22Rv1 (cell line): ENCODE measurements around the gene RASGEF1B.
"Not testable (repeated sequence)": the region's sequence is repeated elsewhere in the genome, so short reads cannot be mapped to it uniquely, and the experiment has no call there.

Experiments used
- H3K27ac ChIP-seq: fragments of 450-650 bp; 2 replicates; pipeline ENCODE4 v1.5.1; 2017
- CTCF ChIP-seq: fragments of 450-650 bp; IDR thresholded peaks from 2 replicates; pipeline ENCODE4 v1.5.1; 2017; ENCODE audit warnings: mild to moderate bottlenecking
- ZFX ChIP-seq: fragments of 450-650 bp; IDR thresholded peaks from 2 replicates; pipeline ENCODE4 v1.6.1; 2017; ENCODE audit warnings: antibody characterized with exemption, borderline replicate concordance

Gene RASGEF1B

GRCh38 chr4:81421346-81422218, 50.1 kb downstream of the RASGEF1B start:
- TF ChIP-seq ZFX (no peak), CTCF (no peak)
- no peak overlapping the region for H3K27ac ChIP-seq

GRCh38 chr4:81418572-81418971, 53.1 kb downstream of the RASGEF1B start:
- TF ChIP-seq CTCF (no peak), ZFX (no peak)
- H3K27ac ChIP-seq: no peak overlapping the region

GRCh38 chr4:81412946-81413495, 58.7 kb downstream of the RASGEF1B start:
- H3K27ac ChIP-seq: no peak overlapping the region
- TF ChIP-seq CTCF: no peak

- H3K27ac ChIP-seq: no peak overlapping the region
- no peak for TF ChIP-seq CTCF
- no peak for TF ChIP-seq ZFX
Observed at GRCh38 chr4:81410680-81411079, 61.0 kb downstream of the RASGEF1B start.

- H3K27ac ChIP-seq: no peak overlapping the region
- TF ChIP-seq CTCF (no peak), ZFX (no peak)
Observed at GRCh38 chr4:81409836-81410235, 61.9 kb downstream of the RASGEF1B start.

- no peak overlapping the region for H3K27ac ChIP-seq
- TF ChIP-seq CTCF: no peak
- no peak for TF ChIP-seq ZFX
Observed at GRCh38 chr4:81408341-81408740, 63.4 kb downstream of the RASGEF1B start.

GRCh38 chr4:81407726-81408125, 64.0 kb downstream of the RASGEF1B start:
- no peak overlapping the region for H3K27ac ChIP-seq
- TF ChIP-seq ZFX: no peak
- TF ChIP-seq CTCF: no peak

- H3K27ac ChIP-seq: not testable (repeated sequence)
Observed at GRCh38 chr4:81406481-81406880, 65.2 kb downstream of the RASGEF1B start.
